Stimulated activated CD8-positive, alpha-beta memory T cell treated with anti-CD3 and anti-CD28 coated beads, Interleukin-7, amount 100 ng/mL, for 1 hour (primary cell): Measurements from ENCODE around the gene PSMD3.

Experiments used
- DNase-seq, 2 donors: peaks; one replicate each; pipeline ENCODE4 v3.0.0-alpha.2; 2020; ENCODE audit warnings: low read depth in 2 of 2

Gene PSMD3

DNA sequence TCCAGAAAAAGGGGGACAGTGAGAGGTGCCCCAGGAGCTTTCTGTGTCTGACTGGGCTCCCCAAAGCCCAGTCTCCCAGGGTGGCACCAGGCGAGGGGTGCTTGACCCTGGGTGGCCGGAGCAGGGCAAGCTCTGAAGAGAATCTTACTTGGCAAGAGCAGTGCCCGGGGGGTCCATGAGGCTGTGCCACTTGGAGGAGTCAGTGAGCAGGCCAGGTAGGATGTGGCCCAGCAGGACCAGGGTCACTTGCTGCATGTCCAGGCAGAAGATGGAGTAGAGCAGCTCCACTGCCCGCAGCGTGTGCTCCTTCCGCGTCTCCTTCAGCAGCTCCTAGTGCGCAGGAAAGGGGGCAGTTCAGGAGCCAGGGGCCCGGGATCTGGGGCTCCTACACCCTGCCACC, 41.9 kb downstream of the PSMD3 start:
- DNase-seq = no peak

DNA sequence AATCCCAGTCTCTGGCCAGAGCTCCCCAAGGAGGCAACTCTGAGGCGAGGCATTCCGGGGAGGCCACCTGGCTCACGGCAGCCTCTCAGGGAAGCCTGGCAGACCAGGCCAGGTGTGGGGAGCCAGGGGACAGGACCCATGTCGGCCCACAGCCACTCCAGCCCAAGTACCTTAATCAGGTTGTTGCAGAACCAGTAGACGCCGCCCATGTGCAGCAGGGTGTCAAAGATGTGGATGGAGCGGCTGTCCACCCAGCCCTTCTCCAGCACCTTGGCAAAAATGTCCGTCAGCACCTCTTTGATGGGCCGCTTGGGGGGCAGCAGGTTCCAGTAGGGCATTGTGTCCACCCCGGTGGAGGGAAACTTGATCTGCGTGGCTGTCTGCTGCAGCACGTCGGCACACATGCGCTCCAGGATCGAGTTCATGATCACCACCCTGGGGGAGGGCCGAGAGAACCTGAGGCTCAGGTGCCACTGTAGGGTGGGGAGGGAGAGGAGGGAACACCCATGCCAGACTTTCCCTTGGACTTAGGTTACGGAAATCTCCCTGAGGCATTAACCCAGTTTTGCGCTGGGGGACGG, 42.4 kb downstream of the PSMD3 start:
- DNase-seq = no peak

DNA sequence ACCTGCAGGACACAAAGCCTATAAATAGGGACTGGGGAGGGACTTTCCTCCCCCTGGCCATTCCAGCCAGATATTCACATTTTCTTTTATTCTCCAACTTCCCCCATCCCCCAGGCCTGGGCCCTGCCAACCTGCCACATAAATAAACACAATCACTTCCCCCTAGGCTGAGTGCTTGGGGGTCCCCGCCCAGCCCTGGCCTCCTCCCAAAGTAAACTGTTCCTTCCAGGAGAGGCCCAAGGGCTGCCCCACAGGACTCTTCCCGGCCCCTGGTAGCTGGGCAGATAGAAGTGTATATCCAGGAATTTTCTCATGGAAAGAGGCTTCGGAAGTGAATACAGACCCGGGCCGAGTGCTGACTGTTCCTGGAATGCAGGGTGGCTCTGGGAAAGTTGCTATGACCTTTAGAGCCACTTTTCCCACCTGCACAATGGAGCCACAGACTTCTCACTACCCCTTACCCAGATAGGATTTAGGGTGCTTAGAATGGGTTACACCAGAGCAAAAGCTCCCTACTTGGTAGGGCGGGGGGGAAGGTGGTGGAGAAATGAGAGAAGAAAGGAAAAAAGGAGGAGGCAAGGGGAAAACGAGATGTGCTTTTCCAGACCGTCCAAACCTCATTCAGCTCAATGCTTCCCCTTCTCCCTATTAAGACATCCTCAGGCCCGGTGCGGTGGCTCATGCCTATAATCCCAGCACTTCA, 43.1 kb downstream of the PSMD3 start:
- DNase-seq = no peak

DNA sequence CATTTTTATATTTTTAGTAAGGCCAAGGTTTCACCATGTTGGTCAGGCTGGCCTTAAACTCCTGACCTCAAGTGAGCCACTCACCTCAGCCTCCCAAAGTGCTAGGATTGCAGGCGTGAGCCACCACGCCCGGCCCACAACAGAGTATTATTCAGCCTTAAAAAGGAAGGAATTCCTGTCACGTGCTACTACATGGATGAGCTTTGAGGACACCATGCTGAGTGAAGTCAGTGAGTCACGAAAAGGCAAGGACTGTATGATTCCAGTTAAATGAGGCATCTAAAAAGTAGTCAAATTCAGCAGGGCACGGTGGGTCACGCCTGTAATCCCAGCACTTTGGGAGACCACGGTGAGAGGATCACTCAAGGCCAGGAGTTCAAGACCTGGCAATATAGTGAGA, 44.3 kb downstream of the PSMD3 start:
- DNase-seq = no peak

DNA sequence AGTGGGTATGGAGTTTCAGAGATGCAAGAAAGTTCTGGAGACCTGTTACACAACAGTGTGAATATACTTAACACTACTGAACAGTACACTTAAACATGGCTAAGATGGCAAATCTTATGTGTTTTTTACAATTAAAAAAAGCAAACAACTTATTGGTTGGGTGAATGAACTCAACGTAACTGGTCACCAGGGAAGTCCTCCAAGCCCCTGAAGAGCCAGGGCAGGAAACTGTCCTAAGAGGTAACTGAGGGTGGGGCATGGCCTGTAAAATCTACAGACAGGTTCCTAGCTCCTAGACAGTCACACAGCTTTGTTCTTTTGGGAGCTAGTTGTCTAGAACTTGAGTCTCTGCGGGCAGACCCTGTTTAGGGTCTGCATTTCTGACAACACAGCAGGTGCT, 45.0 kb downstream of the PSMD3 start:
- DNase-seq = no peak

DNA sequence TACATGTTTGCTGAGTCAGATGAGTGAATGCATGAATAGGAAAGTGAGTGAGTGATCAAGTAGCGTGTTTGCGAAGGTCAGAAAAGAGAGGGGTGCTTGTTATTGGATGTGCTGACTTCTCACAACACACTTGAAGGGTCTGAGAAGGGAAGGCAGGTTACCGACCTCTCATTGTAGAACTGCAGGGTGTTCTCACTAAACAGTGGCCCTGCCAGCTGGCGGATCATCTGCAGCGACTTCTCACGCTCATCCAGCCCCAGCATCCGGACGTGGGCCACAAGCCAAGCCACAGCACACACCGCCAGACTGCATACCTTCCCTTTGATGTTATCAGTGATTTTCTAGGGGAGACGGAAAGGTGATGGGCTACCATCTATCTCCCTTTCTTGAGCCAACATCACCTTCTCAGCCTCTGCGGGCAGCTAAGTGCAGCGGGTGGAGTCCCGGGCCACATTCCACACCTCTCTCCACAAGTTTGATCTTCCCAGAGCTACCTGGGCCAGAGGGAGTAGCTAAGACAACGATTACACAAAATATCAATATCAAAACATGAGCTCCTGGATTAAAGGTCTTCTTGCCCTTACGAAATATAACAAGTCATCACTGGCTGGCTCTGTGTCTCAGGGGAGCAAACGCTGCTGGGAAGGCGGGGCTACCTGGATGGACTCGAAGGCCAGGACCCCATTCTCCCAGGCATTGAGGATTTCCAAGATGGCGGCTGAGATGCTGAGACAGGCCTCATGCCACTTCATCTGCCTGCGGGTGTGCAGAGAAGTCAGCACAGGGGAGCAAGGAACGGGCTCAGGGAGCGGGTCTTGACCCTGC, 45.6 kb downstream of the PSMD3 start:
- no peak for DNase-seq

DNA sequence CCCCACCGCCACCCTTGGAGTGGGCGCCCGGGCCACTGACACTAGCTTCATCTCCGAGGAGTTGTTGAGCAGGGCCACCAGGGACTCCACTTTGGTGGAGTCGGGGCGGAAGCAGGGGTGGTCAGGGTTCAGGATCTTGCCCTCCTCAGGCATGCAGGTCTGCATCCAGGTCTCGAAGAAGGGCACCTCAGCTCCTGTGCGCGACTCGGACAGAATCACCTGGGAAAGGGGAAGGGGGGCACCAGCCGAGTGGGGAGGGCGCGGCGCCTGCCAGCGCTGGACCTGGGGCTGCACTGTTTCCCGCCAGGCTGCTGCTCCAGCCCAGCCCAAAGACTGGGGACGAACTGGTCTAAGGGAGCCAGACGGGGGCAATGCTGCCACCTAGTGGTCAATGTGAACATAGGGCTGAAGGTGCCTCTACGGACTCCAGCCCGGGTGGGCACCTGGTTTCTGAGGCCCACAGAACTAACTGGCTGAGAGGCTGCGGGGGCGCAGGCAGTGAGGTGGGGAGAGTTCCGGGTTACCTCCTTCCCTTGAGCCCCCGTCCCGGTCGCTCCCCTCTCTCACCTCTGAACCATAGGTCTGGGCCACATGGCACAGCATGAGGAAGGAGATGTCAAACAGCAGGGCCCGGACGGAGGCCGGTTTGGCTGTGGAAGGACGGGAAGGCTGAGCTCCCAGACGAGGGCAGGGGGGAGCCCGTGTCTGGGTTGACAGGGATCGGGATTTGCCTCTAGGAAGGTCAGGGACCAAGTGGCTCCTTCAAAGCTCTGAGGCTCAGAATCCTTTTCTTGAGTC, 46.4 kb downstream of the PSMD3 start:
- DNase-seq = peak; percentile 44 to 61

DNA sequence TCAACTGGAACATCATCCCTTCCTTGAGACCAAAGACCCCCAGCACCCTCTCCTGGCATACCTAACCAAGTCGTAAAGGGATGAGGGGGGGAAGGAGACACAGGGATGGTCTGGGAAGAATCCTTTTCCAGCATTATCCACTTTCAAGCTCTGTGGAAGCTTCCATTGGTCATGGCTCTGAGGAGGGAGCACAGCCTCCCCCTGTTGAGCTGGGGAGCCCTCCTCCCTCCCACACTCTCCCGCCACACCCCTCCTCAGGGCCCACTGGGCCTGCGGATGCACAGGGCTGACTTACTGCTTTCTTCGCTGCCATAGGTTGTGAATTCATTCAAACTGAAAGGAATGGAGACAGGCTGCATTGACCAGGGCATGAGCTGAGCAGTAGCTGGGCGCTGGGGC, 47.0 kb downstream of the PSMD3 start:
- no peak for DNase-seq

DNA sequence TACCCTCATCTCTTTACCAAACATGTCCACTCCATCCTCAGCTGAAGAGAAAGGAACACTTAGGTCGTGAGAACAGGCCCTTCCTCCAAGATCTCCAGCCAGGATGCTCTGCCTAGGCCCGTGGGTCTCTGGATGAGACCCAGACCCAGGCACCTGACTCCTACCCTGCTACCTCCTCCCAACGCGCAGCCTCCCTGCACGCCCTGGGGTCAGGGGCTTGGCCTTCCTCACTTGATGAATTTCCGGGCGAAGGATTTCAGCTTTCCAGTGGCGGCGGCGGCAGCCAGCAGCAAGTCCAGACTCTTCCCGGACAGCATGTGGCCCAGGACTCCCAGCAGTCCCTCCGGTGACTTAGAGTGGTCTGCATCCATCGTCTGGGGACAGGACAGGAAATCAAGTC, 48.0 kb downstream of the PSMD3 start:
- no peak for DNase-seq

DNA sequence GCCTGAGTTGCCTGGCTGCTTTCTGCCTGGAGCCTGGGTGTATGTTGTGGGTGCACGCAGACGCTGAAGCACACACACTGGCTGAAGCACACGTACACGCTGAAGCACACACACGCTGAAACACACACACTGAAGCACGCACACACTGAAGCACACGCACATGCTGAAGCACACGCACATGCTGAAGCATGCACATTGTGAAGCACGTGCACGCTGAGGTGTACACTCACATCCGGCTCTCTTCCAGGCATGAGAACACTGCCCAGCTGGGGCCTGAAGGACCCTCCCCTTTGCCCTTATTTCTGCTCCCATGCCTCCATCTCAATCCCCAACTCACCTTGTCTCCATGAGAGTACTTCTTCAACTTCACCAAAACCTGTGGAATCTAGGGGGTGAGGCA, 51.1 kb downstream of the PSMD3 start:
- no peak for DNase-seq

DNA sequence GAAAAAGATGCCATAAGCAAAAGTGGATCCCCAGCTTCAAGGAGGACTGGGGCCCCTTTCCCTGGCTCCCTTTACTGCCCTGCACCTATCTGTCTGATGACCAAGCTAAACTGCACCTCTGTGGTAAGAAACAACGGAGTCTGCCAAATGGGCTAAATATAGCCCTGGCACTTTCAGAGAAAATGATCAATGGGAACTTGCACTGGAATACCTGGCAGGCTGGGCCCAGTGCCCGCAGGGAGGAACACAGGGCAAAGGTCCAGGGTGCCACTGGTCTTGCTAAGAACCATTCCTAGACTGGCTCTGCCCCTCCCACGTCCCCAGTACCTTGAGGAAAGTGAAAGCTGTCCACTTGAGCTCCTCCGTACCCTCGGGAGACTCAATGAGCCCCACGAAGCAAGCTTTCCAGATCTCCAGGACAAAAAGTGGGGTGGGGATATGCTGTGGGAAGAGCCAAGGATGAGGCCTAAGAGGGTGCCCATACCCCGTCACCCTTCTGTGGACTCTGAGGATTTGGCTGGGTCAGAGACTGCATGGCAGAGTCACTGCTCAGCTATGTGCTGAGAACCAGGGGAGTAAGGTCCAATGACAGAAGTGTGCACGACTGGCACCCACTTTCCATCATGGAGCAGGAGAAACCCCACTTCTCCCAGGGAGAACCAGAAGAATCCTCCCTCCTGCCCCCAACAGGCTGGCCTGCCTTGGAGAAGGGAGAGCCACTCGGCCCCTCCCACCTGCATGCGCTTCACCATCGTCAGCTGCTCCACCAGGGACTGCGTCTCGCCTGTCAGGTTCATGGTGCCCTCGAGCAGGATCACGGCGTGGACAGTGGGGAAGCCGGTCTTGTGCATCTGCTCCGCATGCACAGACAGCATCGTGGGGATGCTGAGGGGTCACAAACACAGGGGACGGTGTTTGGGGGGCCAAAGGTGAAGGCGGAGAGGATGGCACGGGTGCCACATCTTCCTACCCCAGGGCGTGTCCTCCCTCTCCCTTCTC, 52.0 kb downstream of the PSMD3 start:
- no peak for DNase-seq

DNA sequence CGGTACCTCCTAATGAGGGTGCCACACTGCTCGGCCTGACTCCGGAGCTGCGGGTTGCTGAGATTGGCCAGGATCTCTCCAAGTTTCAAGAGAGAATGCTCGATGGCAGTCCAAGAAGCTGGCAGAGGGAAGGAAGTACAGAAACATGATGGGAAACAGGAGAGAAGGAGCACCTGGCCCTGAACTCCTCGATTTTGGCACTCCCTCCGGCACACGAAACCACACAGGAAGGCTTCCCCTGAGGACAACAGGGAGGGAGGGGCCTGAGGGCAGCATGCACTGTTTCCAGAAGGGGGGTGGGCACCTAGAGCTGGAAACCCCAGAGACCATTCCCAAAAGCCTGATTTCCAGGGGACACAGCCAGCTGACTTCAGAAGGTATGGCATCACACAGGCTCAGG, 52.7 kb downstream of the PSMD3 start:
- DNase-seq = no peak

DNA sequence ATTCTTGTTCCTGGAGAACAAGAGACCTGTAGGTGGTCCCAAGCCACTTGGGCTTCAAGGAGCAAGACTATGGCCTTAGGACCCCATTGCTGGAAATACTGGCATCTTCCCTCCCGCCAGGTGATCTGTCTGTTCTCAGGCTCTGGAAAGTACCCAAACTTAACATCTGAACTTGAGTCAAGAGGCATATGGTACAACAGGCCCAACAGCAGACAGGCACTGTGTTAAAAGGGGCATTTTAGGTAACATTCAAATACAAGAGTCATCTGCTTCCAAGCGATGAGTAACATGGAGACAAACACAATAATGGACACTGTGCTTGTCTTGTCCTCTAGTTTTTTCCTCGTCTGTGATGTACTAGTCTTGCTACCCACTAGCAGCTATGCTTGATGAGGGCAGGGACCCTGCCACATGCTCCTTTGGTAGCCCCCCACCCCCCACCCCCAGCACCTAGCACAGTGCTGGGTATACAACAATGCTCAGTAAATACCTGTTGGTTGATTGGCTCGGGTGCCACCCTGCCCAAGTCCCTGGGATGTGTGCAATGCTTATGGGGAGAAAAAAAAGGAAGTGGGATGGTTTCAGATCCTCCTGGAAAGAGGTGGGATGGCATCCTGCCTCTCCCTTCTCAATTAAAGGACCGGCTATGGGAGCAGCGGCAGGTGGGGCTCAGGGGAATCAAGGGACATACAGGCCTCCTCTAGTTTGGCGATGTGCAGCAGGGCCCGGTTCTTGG, 54.0 kb downstream of the PSMD3 start:
- no peak for DNase-seq

DNA sequence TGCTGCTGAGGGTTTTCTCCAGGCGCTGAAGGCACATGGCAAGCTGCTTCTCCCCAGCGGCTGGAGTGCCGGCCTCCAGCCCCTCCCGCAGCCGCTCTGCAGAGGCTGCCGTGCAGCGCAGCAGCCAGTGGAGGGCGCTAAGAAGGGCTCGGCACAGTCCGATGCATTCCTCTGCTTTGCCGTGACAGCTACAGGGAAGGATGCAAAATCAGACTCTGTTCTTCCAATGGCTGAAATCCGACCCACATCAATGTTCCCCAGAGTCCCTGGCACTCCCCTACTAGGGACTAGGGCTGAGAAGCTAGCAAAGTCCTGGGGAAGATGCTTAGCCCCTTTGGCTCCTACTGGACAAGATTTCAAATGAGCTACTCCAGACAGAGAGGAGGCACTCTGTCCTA, 54.6 kb downstream of the PSMD3 start:
- DNase-seq = no peak

DNA sequence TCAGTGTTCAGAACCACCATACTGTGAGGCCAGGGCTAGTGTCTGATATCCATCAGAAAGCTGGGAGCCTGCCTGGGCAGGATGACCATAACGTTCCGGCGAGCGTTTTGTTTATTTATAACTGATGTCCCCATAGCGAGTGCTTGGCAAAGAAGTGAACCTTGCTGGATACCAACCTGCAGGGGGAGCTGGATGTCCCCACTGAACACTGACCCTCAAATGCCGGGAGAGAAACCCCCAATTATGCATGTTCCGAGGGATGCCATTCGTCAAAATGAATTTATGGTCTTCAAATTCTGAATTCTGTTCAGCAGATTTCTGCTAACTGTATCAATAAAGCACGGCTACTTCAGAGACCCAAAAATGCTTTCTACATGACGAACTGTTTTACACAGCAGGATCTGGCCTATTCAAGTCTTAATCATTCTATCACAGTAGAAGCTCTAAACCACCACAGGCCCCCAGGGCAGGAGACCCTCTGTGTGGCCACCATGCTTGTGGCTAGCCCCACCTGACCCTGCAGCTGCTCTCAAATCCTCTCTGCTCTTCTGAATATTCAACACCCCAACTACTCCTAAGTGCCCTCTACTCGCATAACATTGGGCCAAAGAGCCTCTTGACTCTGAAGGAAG, 58.4 kb downstream of the PSMD3 start:
- no peak for DNase-seq

DNA sequence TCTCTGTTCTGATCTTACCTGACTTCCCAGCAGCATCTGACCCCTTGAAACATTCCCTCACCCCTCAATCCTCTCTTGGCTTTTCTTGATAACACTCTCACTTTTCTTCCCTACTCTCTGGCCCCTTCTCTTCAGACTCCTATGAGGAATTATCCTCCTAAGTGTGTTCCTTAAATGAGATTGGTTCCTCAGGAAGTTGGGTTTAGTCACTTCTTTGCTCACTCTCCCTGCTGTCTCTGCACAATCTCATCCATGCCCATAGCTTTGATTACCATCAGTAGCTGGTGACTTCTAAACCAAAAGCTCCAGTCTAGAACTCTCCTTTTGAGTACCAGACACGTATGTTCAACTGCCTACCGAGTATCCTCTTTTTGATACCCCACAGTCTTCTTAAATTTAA, 60.6 kb downstream of the PSMD3 start:
- DNase-seq = no peak
